ENCODE measurements around the gene ATP8B3.
A peak's percentile ranks its signal among the peaks of the same experiment; 100 is the strongest.

ATP8B3 gene

GRCh38 chr19:1789261-1790041 lies 22.6 kb downstream of the ATP8B3 start:
- DNase-seq, result no peak

- DNase-seq, result no peak
These were observed 25.0 kb downstream of the ATP8B3 start for GRCh38 chr19:1787116-1787515.

- no peak for DNase-seq
These were observed 25.4 kb downstream of the ATP8B3 start for GRCh38 chr19:1786668-1787067.

GRCh38 chr19:1785310-1785709 lies 26.8 kb downstream of the ATP8B3 start:
- no peak for DNase-seq

GRCh38 chr19:1783874-1784273 lies 28.2 kb downstream of the ATP8B3 start:
- no peak for DNase-seq

GRCh38 chr19:1783354-1783753 lies 28.7 kb downstream of the ATP8B3 start:
- no peak for DNase-seq

- no peak for DNase-seq
These were observed 29.6 kb downstream of the ATP8B3 start for GRCh38 chr19:1782521-1782920.

- peak; percentile 26 for DNase-seq
These were observed 31.7 kb downstream of the ATP8B3 start for GRCh38 chr19:1780272-1780958.

- DNase-seq, result no peak
These were observed 32.5 kb downstream of the ATP8B3 start for GRCh38 chr19:1779574-1779973.

- no peak for DNase-seq
These were observed 34.9 kb downstream of the ATP8B3 start for GRCh38 chr19:1777149-1777548.

- DNase-seq, result no peak
These were observed 35.4 kb downstream of the ATP8B3 start for GRCh38 chr19:1776606-1777147.

- DNase-seq, result no peak
These were observed 36.0 kb downstream of the ATP8B3 start for GRCh38 chr19:1775951-1776605.

- DNase-seq, result peak; percentile 71
These were observed 36.9 kb downstream of the ATP8B3 start for GRCh38 chr19:1774989-1775772.

GRCh38 chr19:1773184-1773583 lies 38.9 kb downstream of the ATP8B3 start:
- no peak for DNase-seq

- DNase-seq, result no peak
These were observed 41.1 kb downstream of the ATP8B3 start for GRCh38 chr19:1770866-1771576.

- no peak for DNase-seq
These were observed 42.5 kb downstream of the ATP8B3 start for GRCh38 chr19:1769645-1769985.

- no peak for DNase-seq
These were observed 43.0 kb downstream of the ATP8B3 start for GRCh38 chr19:1768918-1769644.

GRCh38 chr19:1768248-1768647 lies 43.8 kb downstream of the ATP8B3 start:
- DNase-seq, result peak; percentile 5

- DNase-seq, result peak; percentile 47
These were observed 44.6 kb downstream of the ATP8B3 start for GRCh38 chr19:1767464-1767933.

- no peak for DNase-seq
These were observed 45.2 kb downstream of the ATP8B3 start for GRCh38 chr19:1766800-1767352.
